Brain pericyte (primary cell): ENCODE measurements around the gene MAPKAP1.
A peak's percentile ranks its signal among the peaks of the same experiment; 100 is the strongest.

Source experiments
- DNase-seq: peaks from one replicate; pipeline ENCODE4 v3.0.0-alpha.2; 2012; ENCODE audit warnings: low read depth, low spot score

MAPKAP1 gene

DNA sequence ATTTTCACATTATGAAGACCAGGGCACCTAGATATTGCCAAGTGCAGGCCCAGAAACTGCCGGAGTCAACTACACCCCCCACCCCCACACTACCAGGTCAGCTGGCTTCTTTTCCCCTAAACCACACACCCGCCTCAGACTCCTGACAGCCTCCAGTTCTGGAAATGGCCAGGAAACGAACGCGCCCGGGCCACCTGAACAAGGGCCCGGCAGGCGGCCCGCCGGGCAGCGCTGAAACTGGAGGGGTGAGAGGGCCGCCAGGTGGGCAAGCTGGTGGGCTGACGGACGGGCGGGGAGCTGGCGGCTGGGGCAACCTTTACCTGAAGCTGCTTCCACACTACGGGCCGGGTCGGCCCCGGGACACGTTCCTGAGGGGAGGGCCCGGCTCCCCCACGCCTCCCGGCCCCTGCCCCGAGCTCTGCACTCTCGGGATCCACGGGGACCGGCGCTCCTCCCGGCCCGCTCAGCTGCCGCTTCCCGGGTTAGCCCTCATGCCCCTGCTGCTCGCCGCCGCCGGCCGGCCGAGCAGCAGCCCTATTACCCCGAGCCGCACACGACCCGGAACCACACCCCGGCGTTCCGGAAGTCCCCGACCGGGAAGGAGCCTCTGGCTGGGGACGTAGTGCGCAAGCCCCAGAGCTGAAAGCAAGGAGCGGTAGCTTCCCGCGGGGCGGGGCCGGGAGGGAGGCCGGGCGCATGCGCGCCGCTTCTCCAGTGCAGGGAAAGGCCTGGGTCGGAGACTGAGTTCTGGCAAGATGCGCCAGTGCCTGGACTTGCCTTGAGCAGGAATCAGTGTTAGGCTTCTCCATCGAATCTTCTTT, at the start of gene MAPKAP1:
MAPKAP1 (minus strand) TSS at position 558 of the 821 bp plus-strand sequence. CDS start 34,634 bp downstream, outside the sequence.
- peak; percentile 73 for DNase-seq

DNA sequence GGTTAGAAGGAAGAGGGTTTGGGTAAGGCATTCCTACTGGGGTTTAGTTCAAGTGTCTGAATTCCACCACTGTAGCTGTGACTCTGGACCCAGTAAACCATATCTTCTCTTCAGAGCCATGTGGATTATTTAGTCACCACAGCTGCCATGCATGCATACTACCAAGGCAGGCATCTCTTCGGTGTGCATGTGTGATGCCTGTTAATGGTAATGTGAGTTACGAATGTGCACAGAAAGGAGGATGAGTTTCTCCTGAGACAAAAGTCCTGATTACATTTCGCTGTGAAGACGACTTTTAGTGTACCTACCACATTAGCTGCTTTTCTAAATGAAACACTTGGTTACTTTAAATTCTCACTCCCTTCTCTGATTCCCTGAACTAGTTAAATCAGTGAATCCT, 49.5 kb upstream of the MAPKAP1 start:
- no peak for DNase-seq

DNA sequence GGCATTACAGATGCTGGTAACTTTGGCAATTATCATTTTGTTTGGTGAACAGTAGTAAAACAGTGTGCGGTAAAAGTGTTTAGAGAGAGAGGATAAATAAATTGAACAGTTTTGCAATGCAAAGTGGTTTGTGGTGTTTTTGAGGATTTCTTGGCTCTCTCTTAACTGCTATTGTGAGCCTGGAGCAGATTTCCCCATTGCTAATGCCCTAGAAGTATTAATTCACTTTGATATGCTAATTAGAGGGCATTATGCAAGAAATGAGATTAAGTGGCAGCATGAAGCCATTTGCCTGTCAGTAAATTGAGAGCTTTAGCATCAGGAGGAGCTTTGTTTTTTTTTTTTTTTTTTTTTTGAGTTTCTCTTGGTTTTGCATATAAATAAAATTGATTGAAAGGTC, 48.3 kb upstream of the MAPKAP1 start:
- DNase-seq = no peak

DNA sequence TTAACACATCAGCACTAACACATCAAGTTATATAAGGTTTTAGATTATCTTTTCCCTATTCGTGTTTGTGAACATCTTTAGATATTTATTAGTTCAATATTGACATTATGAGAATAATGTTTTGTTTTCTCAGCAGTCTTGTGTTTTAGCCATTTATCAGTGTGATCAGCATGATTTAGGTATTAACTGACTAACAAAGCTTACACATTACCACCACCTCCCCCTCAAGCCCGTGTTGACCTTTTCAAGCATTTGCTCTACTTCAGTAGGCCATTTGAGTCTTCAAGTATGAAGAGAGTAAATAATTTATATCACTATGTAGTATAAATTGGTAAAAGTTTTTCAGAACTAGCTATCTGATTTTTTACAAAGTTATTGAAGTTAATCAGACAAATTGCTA, 47.1 kb upstream of the MAPKAP1 start:
- DNase-seq = no peak

DNA sequence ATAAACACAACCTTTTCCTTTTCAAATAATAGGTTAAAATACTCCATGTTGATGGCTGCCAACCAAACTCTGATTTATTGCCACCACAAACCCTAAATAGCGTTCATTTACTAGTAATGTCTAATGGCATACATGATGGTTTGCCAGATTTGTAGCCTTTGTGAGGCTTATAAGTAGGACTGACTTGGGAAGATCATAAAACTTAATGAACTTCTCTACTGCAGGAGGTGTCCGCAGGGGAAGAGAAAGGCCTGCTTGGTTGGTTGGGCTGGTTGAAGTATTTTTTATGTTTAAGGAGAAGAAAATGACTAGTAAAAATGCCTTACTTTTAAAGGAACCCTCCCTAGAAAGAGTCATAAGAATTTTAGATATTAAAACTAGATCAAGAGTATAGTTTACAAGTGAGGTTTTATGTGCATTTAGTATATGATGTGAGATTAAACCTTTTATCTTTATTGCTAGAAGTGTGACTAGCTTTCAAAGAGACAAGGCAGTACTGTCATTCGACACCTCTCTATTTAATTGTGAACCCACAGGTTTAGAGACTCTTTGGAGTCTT, 45.1 kb upstream of the MAPKAP1 start:
- no peak for DNase-seq

DNA sequence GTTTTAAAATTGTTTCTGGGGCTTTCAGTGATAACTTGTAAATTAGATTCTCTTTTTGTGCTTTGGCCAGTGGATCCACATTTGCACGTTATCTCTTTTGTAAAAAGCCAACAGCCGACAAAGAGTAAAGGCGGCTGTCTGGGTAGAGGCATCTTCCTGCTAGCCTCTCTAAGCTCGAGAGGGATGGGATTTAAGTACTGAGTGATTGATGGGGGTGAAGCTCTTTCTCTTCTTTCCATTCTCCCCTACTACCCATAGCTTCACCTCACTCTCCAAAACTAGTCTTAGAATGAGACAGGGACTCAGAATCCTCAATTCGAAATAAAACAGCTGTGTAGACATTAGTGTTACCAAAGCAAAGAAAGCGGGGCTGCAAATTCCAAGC, 43.6 kb upstream of the MAPKAP1 start:
- DNase-seq = no peak

DNA sequence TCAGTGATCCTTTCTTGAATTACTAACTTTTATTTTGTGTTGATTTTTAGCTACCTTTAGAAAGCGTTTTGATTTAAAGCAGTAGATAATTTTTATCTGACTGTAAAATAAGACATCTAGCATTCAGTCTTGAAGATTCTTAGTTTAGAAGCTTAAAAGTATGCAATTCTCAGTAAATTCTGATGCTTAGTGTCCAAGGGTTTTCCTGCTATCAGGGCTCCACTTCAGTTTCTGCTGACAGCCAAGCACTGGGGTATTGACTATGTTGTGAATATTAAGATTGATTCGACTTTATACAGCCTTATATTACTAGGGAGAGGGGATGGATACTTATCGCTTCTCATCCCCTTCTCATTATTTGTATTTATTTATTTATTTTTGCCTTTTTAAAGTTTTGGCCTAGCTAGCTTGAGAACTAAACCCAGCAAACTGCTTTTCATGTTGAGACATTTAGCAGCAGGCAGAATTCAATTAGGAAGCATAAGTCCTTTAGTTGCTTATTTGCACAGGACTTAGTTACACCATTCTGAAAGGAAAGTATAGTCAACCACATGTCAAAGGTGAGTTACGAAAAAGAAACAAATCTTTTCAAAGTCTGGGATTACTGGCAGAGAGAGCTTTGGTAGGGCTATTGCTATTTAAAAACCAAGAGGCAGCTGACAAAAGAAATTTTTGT, 43.1 kb upstream of the MAPKAP1 start:
- no peak for DNase-seq

DNA sequence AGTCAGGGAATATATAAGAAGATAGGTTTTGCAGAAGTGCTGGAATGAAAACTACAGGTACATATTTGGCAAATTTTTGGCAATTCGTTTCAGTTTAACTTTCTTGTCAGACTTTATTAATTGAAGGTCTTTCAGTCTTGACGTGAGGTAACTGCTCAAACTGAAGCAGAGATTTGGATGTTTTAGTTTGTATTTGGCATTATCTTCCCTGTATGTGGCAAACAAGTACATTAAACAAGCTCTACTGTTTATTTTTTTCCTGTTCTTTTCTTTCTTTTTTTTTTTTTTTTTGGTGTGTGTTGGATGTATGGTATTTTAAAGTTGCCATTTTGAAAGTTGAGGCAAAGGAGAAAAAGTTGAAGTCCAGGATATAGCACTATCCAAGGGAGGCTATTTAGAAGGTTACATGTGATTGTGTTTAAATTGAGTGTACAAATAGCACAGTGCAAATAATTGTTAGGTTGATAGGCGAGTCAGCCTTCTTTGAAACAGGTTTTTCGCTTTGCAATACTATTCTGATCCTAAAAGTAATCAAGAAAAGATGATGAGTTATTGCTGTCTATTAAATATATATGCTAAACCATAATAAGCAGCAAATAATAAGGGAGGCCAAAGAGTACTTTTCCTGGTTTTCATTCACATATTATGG, 42.4 kb upstream of the MAPKAP1 start:
- DNase-seq = no peak

DNA sequence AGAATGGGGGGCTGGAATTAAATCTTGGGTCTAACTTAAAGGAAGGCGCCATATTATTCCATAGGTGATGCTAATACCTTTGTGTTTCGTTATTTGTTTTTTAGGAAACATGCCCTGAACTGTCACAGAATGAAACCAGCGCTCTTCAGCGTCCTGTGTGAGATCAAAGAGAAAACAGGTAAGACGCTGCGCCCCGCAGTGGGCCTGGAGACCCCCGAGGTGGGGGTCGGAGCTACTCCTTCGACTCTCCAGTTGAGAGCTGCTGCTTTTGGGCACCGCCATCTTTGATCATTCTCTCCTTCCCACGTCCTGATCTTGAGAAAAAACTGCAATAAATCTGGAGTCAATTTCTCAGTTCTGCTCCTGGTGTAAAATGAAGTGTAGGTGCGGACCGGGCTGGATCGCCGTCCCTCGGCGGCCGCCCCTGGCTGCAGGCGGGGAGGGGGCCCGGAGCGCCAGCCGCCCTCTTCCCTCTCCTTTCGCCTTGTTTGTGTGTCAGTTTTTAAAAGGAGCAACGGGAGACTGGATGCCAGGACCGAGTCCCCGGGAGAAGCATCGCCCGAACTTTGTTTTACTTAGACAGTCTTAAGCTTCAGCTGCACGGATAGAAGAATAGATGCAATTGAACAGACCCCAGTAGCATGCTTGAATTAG, 41.6 kb upstream of the MAPKAP1 start:
- DNase-seq = no peak

DNA sequence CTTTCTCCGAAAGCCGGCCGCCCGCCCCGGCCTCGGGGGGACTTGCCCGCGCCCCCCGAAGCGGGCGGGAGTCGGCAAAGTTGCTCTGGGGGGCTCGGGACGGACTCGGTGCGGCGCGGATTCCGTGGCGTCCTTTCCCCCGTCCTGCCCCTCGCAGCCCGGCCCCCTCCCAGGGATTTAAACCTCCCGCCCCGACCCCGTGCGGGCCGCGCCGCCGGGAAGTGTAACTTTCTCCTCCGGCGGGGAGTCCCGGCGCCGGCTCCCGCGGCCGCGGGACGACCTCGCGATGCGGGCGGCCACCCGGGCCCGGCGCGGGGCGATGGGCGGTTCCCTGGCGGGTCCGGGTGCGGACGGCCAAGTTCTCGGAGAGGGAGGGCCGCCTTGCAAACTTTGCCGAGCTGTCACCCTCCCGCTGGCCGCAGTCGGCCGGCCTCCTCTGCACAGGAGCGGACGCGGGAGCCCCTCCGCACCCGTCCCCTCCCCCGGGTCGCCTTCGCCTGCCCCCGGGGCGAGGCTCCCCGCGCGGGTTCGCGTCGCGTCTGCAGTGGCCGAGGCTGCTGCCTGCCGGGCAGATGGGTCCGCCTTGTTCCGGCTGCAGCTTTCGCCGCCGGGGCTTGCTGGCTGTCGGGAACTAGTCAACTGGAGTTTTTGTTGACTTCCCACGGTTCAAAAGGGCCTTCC, 40.9 kb upstream of the MAPKAP1 start:
- DNase-seq = no peak

DNA sequence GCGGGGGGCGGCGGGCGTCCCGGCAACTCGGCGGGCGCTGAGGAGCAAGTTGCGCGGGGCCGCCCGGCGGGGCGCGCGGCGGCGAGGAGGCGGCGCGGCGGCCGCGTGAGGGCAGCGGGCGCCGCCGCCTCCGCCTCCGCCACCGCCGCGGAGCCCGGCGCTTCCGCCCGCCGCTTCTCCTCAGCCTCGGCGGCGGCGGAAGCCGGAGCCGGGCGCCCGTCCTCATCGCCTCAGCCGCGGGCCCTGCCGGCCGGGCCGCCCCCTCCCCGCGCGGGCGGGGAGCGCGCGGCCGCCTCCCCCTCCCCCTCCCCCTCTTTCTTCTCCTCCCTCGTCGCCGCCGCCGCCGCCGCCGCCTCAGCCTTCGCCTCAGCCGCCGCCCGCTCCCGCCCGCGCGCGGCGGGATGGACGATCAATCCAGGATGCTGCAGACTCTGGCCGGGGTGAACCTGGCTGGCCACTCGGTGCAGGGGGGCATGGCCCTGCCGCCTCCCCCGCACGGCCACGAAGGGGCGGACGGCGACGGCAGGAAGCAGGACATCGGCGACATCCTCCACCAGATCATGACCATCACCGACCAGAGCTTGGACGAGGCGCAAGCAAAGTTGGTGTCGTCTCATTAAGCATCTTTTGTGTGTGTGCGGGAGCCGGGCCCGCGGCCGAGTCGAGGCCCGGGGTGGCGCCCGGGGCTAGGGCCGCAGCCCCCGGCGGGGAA, 40.2 kb upstream of the MAPKAP1 start, which contains the start of gene PBX3:
PBX3 (plus strand) TSS at position 321 of the 712 bp plus-strand sequence.
- no peak for DNase-seq

DNA sequence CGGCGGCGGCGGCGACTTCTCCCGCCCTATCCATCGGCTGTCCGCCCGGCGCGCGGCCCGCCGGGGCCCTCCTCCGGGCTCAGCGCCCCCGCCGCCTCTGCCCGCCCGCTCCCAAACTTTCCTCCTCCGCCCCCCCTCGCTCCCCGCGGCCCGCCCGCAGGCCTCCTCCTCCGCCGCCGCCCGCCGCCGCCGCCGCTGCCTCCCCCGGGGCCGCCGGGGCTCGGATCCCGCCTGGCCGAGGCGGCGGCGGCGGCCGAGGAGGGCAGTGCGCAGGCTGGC, 39.7 kb upstream of the MAPKAP1 start:
- DNase-seq = no peak

DNA sequence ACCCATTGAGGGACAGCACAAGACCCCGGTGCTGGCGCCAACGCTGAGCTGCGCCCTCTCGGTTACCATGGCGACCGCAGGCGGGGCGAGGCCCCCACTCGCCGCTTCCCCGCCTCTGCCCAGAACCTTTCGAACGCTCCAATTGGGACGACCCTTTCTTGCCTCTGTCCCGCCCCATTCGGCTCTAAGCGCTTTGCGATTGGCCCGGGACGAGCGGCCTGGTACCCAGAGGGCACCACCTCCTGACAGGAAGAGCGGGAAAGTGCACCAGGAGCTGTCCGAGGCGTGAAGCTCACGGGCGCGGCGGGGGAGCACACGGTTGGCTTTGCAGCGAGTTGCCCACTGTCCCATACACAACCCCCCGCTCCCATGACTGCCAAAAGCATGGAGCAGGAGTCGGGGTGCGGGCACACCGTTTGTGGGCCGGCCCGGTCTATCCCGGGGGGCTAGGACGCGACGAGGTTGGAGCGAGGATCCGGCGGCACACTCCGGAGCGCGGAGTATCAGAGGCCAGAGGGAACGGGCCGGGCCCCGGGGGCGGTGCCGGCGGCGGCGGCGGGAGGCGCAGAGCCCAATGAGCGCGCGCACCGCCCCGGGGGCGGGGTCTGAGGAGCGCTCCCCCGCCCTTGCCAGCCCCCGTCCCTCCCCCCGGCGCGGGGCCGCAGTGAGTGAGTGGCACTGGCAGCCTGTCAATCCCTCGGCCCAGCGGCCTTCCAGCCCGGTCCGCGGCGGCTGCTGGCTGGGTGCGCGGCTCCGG, 39.2 kb upstream of the MAPKAP1 start:
- peak; percentile 61 for DNase-seq

DNA sequence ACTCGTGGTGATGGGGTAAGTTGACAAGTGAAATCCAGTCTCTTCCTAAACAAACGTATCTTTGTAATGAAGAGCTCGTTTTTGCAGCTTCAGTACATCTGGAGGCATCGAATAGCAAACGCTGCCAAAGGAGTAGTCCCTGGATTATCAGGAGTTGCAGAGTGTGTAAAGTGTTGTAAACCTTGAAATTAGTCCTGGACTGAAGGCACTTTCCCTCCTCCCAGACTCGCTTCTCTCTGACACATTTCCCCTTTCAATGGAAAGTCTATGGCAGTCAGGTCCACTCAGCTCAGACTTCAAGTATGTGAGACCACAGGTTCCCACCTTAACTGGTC, 38.6 kb upstream of the MAPKAP1 start:
- no peak for DNase-seq

DNA sequence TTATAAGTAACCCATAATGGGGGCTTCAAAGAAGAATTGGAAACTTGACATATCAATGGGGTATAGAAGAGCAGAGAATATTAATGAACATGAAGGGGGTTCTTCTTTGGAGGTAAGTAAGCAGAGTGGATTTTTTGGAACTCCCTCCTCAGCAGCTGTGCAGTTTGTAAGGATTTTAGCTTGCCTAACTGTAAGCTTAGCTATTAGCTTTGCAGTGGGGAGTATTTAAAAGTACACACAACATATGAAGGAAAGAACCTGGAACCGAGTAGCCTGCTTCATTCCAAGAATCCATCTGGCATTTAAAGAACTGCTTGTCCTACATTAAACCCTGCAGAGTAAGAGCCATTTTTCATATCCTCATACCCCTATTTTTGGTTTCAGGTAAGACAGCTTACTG, 38.0 kb upstream of the MAPKAP1 start:
- DNase-seq = no peak

DNA sequence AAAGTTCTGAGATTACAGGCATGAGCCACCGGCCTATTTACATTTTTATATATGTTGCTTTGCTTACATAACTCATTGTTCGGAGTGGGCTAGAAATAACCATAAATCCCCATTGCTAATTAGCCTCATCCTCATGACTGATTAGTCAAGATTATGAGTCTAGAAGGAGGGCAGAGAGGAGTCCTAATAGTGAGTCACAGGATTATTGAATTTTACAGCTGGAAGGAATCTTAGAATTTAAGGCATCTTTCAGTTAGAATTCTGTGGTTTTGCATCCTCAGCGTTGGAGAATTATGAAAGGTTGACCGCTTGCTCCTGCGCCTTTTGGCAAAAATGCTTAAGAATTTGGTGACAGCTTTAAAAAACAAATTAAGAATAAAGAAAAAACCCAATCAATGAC, 37.6 kb upstream of the MAPKAP1 start:
- no peak for DNase-seq

DNA sequence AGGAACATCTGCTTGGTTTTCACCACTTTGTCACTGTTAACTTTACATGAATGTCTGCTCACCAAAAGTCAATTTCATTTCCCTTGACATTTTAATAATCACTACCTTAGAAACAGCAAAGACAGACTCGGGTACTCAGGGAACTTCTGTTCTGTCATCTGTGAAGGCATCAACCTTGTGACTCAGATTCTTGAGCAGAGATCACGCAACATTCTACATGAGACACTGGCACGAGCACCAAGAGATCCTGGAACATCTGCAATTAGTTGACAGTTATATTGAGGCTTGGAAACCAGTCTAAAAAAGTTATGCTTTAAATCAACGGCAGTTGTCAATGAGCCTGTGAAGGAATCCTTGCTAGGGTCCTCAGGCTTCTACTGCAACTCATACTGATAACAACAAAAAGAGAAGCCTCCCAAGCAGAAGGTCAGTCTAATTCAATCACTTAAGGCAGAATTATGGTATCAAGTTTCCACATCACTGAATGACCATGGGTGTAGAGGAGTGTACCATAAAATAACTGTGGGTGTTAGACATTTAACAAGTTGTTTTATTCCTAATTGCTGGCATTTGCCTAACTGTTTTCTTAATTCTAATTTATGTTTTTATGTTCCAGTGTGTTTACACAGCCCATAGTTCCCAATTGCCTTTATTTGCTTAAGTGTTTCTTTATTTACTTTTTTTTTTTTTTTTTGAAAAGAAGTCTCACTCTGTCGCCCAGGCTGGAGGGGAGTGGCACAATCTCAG, 36.8 kb upstream of the MAPKAP1 start:
- no peak for DNase-seq

DNA sequence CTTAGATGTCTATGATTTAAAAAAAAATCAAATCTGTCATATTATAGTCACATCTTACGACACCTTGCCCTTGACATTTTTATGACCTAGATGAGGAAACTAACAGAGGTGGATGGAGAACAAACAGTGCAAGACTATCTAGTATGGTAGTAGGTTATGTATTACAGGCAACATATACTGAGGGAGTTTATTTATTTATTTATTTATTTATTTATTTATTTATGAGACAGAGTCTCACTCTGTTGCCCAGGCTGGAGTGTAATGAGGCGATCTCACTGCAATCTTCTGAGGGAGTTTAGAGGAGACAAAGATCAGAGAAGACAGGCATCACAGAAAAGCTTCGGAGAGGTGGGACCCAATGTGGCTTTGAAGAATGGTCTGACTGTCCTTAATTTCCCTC, 35.6 kb upstream of the MAPKAP1 start:
- DNase-seq = no peak

DNA sequence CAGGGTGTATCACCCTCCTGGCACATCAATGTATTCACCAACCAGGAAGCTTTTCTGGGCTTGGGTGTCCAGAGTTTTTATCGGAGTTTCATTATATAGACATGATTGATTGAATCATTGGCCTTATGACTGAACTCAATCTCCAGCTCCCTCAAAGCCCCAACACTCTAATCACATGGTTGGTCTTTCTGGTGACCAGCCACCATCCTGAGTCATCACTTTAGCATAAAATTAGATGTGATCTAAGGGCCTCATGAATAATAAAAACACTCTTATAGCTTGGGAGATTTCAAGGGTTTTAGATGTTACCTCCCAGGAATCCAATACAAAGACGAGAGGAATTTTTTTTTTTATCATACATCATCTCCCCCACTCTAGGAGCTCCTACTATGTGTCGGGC, 32.4 kb upstream of the MAPKAP1 start:
- no peak for DNase-seq

DNA sequence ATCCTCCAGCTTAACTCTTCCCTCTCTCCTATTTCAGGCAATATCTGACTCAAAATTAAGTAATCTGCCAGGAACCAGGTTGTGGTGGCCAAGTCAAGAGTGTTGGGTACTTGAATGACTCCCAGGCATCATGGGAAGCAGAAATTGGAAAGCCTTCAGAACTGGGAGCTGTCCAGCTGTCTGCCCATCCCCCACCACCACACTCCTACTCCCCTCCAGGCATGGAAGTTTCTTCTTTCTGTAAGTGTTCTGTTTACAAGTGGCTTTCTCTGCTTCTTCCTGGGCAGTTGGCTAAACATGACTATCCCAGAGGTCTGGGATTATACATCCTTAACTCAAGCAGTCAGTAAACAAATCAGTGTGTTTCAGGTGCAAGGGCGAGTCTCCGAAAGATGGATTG, 25.6 kb upstream of the MAPKAP1 start:
- no peak for DNase-seq
